ENCODE measurements around the gene CDC42EP4. TPM values are rescaled to one million over a fixed set of nuclear protein-coding genes. Genes with fewer than 3 reads are reported as not detected.

The CDC42EP4 gene
- total RNA-seq, 1 experiment from 2014 or later, result 83.1 TPM

DNA sequence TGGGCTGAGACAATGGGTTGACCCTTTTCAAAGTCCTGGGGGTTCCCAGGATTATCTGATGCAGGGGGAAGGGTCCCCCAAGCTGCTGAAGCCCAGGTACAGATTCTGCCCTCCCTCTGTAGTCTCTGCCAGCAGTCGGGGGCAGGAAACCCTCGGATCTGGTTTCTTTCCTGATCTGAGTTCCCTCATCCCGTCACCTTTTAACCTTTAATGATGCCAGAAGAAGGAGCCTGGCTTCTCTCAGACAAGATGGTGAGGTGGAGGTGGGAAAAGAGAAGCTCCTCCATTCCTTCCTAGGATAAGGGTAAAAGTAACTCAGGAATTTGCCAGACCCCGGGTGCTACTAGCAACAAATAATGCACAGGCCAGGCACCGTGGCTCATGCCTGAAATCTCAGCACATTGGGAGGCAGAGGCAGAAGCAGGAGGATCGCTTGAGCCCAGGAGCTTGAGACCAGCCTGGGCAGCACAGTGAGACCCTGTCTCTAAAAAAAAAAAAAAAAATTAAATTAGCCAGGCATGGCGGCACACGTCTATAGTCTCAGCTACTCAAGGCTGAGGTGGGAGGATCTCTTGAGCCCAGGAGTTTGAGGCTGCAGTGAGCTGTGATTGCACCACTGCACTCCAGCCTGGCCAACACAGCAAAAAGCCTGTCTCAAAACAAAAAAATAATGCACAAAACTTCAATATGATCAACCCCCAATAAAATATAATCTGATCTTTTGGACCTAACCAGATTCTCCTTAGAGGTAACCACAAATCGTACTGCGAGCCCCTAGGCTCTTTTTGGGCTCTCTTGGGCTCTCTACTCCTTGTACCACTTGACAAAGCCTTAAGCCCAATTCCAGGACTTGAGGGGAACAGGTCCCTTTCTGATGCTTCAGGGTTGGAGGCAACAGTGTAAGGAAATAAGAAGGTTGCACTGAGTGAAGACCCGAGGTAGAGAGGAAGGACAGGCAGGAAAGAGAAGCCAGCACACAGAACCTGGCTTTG, 5.7 kb downstream of the CDC42EP4 start:
- intact Hi-C loops (cut with micrococcal nuclease), result loop anchor here (1.0 to 10.0 kb wide), 3 partner anchors 13 to 899 kb away; partner anchors contain the start of gene RPL38
- ChIA-PET POLR2A (ENCODE audit: unreplicated experiment) (no interaction called here), CTCF (interaction anchor here (0.6 to 1.2 kb wide), 3 partner anchors 30 to 111 kb away, joined by 6 to 9 read pairs (median 8); no protein-coding TSS in a partner anchor)
- no peaks in the 10 kb centered on the region for H3K9me2 ChIP-seq (replicated peaks; ENCODE audit: low read length)
- peaks cover 67% of the 10 kb centered on the region for H3K4me1 ChIP-seq (ENCODE audit: insufficient read depth, low read length)
- no TSS peak for BruUV-seq (replicated peaks)
- H3K79me2 ChIP-seq (ENCODE audit: low read length), result peaks cover 99% of the 10 kb centered on the region
- 0 out of 2 replicates have a peak, but pooled peaks cover 7% of the 10 kb centered on the region for H3K36me3 ChIP-seq (ENCODE audit: low read depth, low read length)
- no peak for TF ChIP-seq EZH2phosphoT487 (IDR thresholded peaks at IDR 0.05; ENCODE audit: borderline replicate concordance, low read length)
- TF ChIP-seq, protein P1, sequence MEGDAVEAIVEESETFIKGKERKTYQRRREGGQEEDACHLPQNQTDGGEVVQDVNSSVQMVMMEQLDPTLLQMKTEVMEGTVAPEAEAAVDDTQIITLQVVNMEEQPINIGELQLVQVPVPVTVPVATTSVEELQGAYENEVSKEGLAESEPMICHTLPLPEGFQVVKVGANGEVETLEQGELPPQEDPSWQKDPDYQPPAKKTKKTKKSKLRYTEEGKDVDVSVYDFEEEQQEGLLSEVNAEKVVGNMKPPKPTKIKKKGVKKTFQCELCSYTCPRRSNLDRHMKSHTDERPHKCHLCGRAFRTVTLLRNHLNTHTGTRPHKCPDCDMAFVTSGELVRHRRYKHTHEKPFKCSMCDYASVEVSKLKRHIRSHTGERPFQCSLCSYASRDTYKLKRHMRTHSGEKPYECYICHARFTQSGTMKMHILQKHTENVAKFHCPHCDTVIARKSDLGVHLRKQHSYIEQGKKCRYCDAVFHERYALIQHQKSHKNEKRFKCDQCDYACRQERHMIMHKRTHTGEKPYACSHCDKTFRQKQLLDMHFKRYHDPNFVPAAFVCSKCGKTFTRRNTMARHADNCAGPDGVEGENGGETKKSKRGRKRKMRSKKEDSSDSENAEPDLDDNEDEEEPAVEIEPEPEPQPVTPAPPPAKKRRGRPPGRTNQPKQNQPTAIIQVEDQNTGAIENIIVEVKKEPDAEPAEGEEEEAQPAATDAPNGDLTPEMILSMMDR (conservative IDR thresholded peaks at IDR 0.05; ENCODE audit: low read depth, low read length), result no peak
- no peak for TF ChIP-seq EZH2 (IDR thresholded peaks at IDR 0.05; ENCODE audit: low read length, unreplicated experiment)
- H3F3A ChIP-seq (ENCODE audit: low read length, unreplicated experiment), result no peaks in the 10 kb centered on the region
- H3K4me3 ChIP-seq (ENCODE audit: low read length), result peak overlapping the region; percentile 55
- ATAC-seq (no peak), DNase-seq (no peak)
- no peaks in the 10 kb centered on the region for H3K27me3 ChIP-seq (ENCODE audit: low read length)
- peak overlapping the region; percentile 82 for H3K27ac ChIP-seq (ENCODE audit: low read length)
- H4K20me1 ChIP-seq (ENCODE audit: low read length), result peaks cover 12% of the 10 kb centered on the region
- peak overlapping the region; percentile 79 for H3K4me2 ChIP-seq (ENCODE audit: low read length)
- no peaks in the 10 kb centered on the region for H3K9me3 ChIP-seq (ENCODE audit: low read length)
- peak overlapping the region; percentile 52 for H3K9ac ChIP-seq (ENCODE audit: low read length)
- H2AFZ ChIP-seq (ENCODE audit: low read length), result no peak overlapping the region

DNA sequence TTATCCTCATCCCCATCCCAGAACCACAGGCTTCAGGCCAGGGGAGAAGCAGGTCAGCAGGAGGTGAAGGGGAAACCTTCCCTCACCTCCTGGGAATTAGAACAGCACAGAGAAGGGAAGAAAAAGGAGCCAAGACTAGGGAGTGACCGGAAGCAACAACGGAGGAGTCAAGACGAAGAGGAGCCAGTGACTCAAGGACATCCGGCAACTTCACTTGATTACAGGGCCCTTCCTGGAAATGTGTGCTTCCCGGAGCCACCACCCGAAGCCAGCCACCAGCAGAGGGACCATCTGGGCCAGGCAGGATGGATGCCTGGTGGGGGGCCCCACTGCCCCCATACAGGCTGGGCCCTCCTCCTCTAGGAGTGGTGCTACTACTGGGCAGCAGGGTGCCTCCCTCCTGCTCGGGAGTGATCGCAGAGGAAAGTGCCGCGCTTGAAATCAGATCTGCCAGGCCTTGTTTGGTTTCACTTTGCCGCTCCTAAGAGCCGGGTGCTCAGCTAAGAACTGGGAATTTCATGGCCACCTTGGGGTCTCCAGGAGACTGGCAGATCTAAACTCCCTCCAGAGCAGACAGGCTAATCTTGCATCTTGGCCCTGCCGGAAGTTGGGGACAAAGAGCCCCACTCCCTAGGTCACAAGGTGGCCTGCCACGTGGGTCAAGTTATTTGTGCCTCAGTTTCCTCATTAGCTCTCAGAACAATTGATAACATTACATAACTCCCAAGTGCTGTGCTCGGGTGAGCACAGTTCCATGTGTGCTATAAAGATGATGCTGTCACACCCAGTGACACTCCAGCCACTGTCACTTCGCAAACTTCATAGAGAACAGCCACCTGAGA, 6.6 kb downstream of the CDC42EP4 start:
- Histone ChIP-seq H3K9ac (ENCODE audit: low read length) (peak overlapping the region; percentile 52), H3K79me2 (ENCODE audit: low read length) (peaks cover 99% of the 10 kb centered on the region), H3K27ac (ENCODE audit: low read length) (peak overlapping the region; percentile 82), H4K20me1 (ENCODE audit: low read length) (peaks cover 9% of the 10 kb centered on the region), H3K9me3 (ENCODE audit: low read length) (no peaks in the 10 kb centered on the region), H3K4me3 (ENCODE audit: low read length) (peak overlapping the region; percentile 55), H3K27me3 (ENCODE audit: low read length) (no peaks in the 10 kb centered on the region), H3K36me3 (ENCODE audit: low read depth, low read length) (0 out of 2 replicates have a peak, but pooled peaks cover 7% of the 10 kb centered on the region), H3F3A (ENCODE audit: low read length, unreplicated experiment) (no peaks in the 10 kb centered on the region), H2AFZ (ENCODE audit: low read length) (no peak overlapping the region; the same call in 1 of the 2 replicates), H3K9me2 (replicated peaks; ENCODE audit: low read length) (no peaks in the 10 kb centered on the region), H3K4me1 (ENCODE audit: insufficient read depth, low read length) (peaks cover 67% of the 10 kb centered on the region), H3K4me2 (ENCODE audit: low read length) (peak overlapping the region; percentile 79)
- CTCF ChIA-PET, result interaction anchor here (1.2 kb wide), 1 partner anchor 65 kb away, joined by 9 read pairs; no protein-coding TSS in a partner anchor
- BruUV-seq (replicated peaks), result TSS peak; percentile 92
- TF ChIP-seq, protein P1 (conservative IDR thresholded peaks at IDR 0.05; ENCODE audit: low read depth, low read length), result peak; percentile 60
- TF ChIP-seq EZH2 (IDR thresholded peaks at IDR 0.05; ENCODE audit: low read length, unreplicated experiment), result no peak
- DNase-seq (peak; percentile 84), ATAC-seq (peak; percentile 64)
- intact Hi-C loops (cut with micrococcal nuclease), result loop anchor here (1.0 to 10.0 kb wide), 3 partner anchors 12 to 900 kb away; partner anchors contain the start of gene RPL38
- POLR2A ChIA-PET (ENCODE audit: unreplicated experiment), result no interaction called here

Measured in PC-3 (cell line).